Measurements from ENCODE around the gene GZMA. TPM values are rescaled to one million over a fixed set of nuclear protein-coding genes. Genes with fewer than 3 reads are reported as not detected.

Gene GZMA
- total and polyA plus RNA-seq, 2 donors (not counting 3 experiments of a cell fraction or from before 2014, with no cell fraction given), result not detected

DNA sequence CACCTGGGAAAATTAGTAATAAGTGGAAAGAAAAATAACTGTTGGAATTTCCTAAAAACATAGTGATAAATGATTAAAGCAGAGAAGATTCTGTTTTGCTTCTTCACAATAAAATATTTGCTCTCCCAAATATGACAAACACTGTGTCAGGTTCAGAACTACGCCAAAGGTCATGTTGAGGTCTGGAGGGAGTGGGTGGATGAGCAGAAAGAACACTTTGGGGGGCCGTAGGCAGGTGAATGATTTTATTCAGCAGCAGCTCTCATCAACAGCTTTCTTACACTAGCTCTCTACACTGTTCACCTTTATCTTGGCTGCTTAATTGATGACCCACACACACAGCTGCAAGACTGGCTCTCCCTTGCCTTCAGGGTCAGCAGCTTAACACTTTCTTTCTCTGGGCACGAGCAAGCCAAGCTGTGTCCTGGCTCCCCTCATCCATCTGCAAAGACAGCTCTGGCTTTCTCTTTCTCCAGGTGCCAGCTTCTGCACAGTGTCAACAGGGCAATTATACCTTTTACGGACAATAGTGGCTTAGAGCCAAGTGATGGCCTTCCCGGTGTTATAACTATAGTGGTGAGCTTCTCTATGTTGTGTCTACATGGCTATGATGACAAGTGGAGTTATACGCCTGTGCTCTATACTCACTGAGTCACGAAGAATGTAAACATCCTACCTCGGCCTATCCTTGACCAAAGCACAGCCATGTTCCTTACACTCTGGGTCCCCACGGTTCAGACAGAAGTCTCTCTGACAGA, 38.6 kb downstream of the GZMA start:
- no peak overlapping the region for H3K4me2 ChIP-seq (ENCODE audit: insufficient read depth, low read length)
- H3K9me1 ChIP-seq (replicated peaks; ENCODE audit: control insufficient read depth, extremely low read depth, insufficient read depth, low read length), result no peaks in the 10 kb centered on the region
- no peak overlapping the region for H3K4me3 ChIP-seq (replicated peaks in 1 of 3; ENCODE audit: insufficient read depth in 1 of 3, low read depth in 1 of 3, low read length in 3 of 3)
- DNase-seq (ENCODE audit: low read depth, low spot score) (no peak), FAIRE-seq (no peak)
- intact Hi-C loops (cut with micrococcal nuclease) (no loop called here), dilution Hi-C loops (cut with MboI; ENCODE audit: extremely low pct_ligation_motif_present, low sequenced_read_pairs) (loop anchor here (25.0 kb wide), 1 partner anchor 154 kb away; the partner anchor contains the start of gene ESM1)
- ChIA-PET CTCF (interaction anchor here (0.7 to 5.5 kb wide), 4 partner anchors 9 to 236 kb away, joined by 3 to 43 read pairs (median 5); no protein-coding TSS in a partner anchor), POLR2A (no interaction called here)
- H3K27ac ChIP-seq (ENCODE audit: insufficient read depth, low read depth, low read length), result no peak overlapping the region
- H3K27me3 ChIP-seq (ENCODE audit: control insufficient read depth in 2 of 2, insufficient read depth in 2 of 2, low read length in 2 of 2), result no peaks in the 10 kb centered on the region
- H4K20me1 ChIP-seq (replicated peaks; ENCODE audit: control insufficient read depth, extremely low read depth, insufficient read depth, low read length), result no peaks in the 10 kb centered on the region
- H3K79me2 ChIP-seq (ENCODE audit: control insufficient read depth, insufficient read depth, low read length), result no peaks in the 10 kb centered on the region
- no peaks in the 10 kb centered on the region for H3K36me3 ChIP-seq (ENCODE audit: control insufficient read depth in 2 of 2, extremely low read depth in 1 of 2, insufficient read depth in 2 of 2, low read length in 2 of 2)
- H3K9ac ChIP-seq (replicated peaks; ENCODE audit: extremely low read depth, insufficient read depth, low read length), result no peak overlapping the region
- H2AFZ ChIP-seq (ENCODE audit: low read depth, low read length), result no peak overlapping the region
- H3K9me3 ChIP-seq (replicated peaks; ENCODE audit: control insufficient read depth, insufficient read depth, low read length), result no peaks in the 10 kb centered on the region
- BruUV-seq (replicated peaks), result no TSS peak
- peaks cover under 1% of the 10 kb centered on the region for H3K4me1 ChIP-seq (ENCODE audit: control insufficient read depth, extremely low read depth, insufficient read depth, low read length)
- TF ChIP-seq JUN (IDR thresholded peaks at IDR 0.05; ENCODE audit: borderline replicate concordance, insufficient read depth, insufficient read length, low read depth) (no peak), POLR2A (IDR thresholded peaks at IDR 0.05; ENCODE audit: low read depth, low read length) (no peak), EZH2 (IDR thresholded peaks at IDR 0.05; ENCODE audit: borderline replicate concordance, low read depth, low read length, severe bottlenecking) (no peak), GATA2 (IDR thresholded peaks at IDR 0.05; ENCODE audit: insufficient read depth, insufficient read length, low read depth, low read length) (no peak)
- TF ChIP-seq, protein P1, sequence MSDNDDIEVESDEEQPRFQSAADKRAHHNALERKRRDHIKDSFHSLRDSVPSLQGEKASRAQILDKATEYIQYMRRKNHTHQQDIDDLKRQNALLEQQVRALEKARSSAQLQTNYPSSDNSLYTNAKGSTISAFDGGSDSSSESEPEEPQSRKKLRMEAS (IDR thresholded peaks at IDR 0.05; ENCODE audit: insufficient read depth, insufficient read length), result no peak
